ENCODE results near the gene DDX59.
"Not testable (repeated sequence)": the region's sequence is repeated elsewhere in the genome, so short reads cannot be mapped to it uniquely, and the experiment has no call there.

DDX59 gene

DNA sequence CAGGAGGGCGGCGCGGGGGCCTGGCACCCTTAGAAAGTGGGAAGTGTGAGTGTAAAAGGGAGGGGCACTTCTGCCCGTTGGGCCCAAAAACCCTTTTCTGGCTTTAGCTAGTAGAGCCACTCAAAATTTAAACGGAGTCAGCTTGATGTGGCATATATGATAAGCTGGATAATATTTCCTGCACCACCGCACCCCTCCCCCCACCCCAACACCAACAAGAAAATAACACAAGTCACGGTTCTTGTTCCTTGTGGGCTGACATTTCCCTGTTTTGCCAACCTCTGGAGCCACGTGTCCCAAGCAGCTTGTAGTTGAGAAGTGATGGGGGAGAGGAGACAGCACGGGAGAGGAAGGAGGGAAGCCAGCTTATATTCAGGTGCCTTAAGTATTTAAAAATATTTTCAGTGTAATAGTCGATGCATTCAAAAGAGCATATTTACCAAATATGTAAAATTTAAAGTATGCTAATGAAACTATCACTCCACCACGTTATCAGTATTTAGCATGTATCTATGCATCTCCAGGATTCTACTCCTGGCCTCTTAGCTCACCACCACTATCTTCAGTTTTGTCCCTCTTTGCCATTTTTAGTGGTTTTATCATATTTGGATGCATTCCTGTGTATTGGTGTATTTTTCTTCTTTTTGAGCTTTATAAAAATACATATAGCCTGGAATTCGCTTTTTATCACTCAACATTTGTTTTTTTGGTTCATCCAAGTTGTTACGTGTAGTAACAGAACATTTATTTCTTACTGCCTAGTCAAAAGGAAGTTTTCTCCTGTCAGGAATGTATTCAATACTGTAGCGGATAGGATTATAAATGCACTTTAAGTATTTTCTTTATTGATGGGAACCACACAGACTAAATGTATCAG is 773 bp upstream of the DDX59 start:
- no peak for DNase-seq

DNA sequence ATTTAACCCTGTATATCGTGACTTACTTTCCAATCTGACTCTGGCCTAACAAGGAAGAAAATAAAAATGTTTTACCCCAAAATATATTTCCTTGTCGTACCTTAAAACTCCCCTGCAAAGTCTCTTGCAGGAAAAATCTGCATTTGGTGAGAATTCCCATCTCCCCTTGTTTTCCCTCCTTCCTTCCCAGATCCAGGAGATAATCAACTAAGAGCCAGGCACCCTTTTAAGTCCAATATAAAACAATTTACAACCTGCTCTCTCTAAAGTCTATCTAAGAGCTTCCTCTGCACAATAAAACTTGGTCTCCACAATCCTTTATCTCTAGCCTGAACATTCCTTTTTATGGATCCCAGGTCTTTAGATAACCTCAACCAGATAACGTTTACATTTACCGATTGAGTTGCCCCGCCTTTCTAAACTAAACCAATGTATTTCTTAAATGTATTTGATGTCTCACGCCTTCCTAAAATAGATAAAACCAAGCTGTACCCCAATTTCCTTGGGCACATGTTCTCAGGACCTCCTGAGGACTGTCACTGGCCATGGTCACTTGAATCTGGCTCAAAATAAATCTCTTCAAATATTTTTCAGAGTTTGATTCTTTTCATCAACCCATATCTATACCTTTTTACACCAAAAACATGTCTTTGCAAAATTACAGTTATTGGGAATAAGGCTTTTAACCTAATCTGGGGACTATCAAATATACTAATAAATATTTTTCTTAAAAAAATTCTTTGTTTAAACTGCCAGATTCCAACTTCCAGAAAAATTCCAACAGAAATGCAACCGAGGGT is 993 bp downstream of the DDX59 start:
- no peak for DNase-seq

DNA sequence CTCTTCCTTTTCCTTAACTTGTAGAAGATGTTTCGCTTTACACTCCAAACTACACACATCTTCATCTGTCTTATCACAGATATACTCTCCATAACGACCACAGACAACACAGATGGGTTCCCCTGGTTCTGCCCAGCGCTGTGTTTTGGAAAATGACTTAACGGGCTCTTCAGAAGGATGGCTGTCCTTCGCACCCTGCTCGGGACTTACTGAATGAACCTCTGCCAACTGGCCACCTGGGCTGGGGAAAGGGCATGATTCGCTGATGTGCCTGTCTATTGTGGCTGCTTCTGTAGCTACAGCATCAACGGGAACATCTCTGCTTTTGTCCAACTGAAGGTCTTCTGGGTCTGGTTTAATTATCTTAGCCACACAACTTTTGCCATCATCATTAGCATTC is 3.4 kb downstream of the DDX59 start:
- DNase-seq, result no peak

DNA sequence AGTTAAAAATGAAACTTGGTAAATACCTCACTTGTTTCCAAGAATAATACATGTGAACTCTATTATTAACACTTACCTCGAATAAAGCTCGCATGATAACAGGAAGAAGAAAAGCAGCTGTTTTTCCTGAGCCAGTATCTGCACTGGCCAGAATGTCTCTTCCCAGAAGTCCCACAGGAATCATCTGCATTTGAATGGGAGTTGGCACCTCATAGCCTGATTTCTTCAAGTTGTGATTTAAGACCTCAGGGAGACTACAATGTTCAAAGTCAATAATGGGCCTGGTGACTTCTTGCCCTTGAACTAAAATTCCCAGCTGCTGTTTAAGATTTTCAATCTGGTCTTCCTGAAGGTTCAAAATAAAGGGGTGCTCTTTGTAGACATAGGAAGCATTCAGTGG is 3.8 kb downstream of the DDX59 start:
- DNase-seq, result no peak

- no peak for DNase-seq
These were observed 9.0 kb downstream of the DDX59 start for GRCh38 chr1:200660719-200661118.

DNA sequence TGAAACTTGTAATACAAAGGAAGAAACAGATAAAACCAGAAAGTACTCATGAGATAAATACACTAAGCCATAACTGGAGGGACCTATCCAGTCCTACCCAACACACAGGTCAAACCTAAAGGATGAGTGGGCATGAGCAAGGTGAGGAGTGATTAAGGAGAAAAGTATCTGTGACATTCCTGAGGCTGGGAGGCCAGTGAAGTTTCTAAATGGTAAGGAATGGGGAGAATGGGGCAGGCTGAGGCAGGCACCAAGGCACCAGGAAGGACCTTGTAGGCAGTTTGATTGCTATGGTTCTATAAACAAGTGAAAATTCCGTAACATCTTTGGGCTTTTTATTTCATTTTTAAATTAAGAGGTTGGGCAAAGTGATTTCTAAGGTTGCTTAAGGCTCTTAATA is 10.4 kb downstream of the DDX59 start:
- no peak for DNase-seq

DNA sequence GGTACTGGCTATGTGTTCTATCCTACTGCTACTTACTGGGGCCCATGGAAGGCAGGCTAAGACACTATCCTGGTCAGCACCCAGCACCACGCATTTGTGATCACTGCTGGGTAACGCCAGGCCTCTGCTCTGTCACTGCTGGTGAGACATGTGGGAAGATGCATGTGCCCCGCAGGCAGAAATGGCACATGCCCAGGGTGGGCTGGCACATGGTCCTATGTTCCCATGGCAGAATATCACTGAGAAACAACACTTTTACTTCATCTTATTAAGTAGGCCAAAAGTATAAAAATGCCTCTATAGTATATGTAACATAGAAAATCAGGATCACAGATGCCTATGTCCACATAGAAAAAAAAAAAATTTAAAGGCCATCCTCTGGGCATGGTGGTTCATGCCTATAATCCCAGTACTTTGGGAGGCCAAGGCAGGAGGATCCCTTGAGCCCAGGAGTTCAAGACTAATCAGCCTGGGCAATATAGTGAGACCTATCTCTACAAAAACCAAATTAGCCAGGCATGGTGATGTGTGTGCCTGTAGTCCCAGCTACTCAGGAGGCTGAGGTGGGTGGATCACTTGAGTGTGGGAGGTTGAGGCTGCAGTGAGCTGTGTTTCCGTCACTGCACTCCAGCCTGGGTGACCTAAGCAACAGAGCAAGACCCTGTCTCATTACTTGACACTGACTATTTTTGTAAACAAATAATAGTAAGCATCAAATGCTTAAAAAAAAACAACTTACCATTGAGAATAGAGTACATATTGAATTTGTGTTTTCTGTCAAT is 11.5 kb downstream of the DDX59 start:
- DNase-seq, result no peak

DNA sequence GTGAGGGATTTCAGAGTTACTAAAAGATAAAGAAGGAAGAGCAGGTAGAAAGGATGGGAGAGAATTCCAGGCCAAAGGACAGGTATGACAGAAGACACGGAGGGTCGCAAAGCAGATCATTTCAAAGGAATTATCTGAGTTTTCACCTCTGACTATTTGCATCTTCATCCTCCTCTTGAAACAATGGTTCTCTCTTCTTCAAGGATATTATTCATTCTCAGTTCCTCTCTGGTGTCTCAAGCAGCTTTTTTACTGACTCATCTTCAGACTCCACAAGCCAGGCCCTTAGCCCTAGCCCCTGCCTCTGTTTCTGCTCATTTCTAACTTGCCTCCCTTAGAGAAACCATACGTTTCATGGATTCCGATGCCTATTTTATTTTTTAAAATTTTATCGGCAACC is 15.0 kb downstream of the DDX59 start:
- DNase-seq, result no peak

DNA sequence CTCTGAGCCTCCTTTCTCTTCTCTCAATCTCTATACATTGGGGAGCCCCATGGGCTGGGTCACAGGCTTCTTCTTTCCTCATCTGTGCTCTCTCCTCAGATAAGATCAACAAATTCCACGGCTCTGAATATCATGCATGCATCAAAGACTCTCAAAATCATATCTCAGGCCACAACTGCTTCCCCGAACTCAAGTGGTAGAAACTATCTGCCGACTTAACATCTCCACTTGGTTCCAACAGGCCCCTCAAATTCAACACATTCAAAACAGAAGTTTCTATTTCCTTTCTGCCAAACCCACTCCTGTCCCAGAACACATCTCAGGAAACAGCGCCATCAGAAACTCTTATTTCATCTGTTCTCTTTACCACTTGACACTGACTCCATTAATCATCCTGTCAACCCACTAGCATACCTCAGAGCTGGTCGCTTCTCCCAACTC is 16.7 kb downstream of the DDX59 start:
- DNase-seq, result no peak

GRCh38 chr1:200652378-200652777 is 17.3 kb downstream of the DDX59 start:
- no peak for DNase-seq

DNA sequence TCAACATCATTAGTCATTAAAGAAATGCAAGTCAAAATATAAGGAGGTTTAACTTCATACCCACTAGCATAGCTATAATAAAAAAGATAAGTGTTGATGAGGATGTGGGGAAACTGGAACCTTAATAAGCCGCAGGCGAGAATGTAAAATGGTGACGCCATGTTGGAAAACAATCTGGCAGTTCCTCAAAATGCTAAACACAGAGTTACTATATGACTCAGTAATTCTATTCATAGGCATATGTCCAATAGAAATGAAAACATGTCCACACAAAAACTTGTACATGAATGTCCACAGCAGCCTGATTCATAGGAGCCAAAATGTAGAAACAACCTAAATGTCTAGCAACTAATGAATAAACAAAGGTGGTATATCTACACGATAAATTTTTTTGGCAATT is 23.2 kb downstream of the DDX59 start:
- no peak for DNase-seq

GRCh38 chr1:200644021-200644420 is 25.7 kb downstream of the DDX59 start:
- no peak for DNase-seq

GRCh38 chr1:200642481-200642880 is 27.2 kb downstream of the DDX59 start:
- no peak for DNase-seq

- DNase-seq, result no peak
These were observed 28.7 kb downstream of the DDX59 start for GRCh38 chr1:200640963-200641401.

- DNase-seq, result no peak
These were observed 29.2 kb downstream of the DDX59 start for GRCh38 chr1:200640373-200640962.

- DNase-seq, result no peak
These were observed 31.6 kb downstream of the DDX59 start for GRCh38 chr1:200638073-200638472.

DNA sequence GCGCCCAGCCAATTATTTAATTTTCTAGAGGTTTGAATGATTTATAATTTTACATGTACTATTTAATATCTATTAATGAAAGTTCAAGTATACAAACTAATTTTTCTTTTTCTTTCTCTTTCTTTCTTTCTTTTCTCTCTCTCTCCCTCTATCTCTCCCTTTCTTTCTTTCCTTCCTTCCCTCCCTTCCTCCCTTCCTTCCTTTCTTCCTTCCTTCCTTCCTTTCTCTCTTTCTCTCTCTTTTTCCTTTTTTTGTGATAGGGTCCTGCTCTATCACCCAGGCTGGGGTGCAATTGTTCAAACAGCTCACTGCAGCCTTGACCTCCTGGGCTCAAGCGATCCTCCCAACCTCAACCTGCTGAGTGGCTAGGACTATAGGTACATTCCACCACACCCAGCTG is 33.0 kb downstream of the DDX59 start:
- DNase-seq, result no peak

GRCh38 chr1:200634261-200635122 is 35.2 kb downstream of the DDX59 start:
- no peak for DNase-seq

- DNase-seq, result no peak
These were observed 38.3 kb downstream of the DDX59 start for GRCh38 chr1:200631375-200631774.

DNA sequence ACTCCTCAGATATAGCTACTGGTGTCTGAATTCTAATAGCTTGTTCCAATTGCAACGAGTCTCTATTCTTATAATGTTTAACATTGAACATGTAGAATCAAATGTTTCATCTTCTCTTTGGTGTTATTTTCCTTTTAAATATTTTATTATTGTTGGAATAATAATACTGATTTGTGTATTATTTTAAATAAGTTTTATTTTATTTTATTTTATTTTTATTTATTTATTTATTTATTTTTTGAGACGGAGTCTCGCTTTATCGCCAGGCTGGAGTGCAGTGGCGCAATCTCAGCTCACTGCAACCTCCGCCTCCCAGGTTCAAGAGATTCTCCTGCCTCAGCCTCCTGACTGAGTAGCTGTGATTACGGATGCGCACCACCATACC is 39.2 kb downstream of the DDX59 start:
- not testable (repeated sequence) for DNase-seq

DNA sequence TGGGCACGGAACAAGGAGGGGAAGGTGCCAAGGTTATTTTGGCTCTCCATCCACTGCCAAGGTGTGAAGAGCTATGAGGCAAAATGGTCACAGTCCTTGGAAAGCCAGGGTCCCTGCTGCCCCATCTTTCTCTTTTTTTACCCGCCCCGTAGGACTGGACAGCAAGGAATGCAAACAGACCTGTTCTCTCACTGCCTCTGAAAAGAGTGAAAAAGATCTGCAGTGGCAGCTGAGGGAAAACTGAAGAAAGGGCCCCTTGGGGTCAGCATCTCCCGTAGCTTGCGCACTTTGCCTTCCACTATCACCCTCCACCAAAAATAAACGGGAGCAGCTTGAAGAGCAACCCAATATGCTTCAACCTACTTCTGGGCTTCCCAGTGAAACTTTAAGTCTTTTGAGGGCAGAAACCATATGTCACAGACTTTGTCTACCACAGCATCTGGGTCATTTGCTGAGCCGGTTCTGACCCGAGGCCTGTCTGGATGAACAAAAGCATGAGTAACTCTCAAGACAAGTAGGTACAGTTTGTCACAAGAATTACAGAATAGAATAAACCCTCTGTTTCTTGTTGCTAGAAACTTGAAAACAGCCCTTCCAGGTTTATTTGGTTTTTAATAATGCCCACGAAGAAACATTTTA is 39.7 kb downstream of the DDX59 start:
- no peak for DNase-seq

Measured in activated effector memory CD4-positive, alpha-beta T cell treated with Interleukin-2 at 50 U/mL for 16 hours (primary cell).